NT2/D1 (cell line): ENCODE results near the gene PSG5.
"Not testable (repeated sequence)": the region's sequence is repeated elsewhere in the genome, so short reads cannot be mapped to it uniquely, and the experiment has no call there.

Experiments
- YY1 ChIP-seq: IDR thresholded peaks from 2 replicates; pipeline ENCODE4 v1.6.1; 2011; ENCODE audit not compliant: insufficient read length, insufficient read depth
- ZNF274 ChIP-seq: IDR thresholded peaks from 2 replicates; pipeline ENCODE4 v1.6.1; 2011; ENCODE audit warnings: mild to moderate bottlenecking, low read depth, low read length

GRCh38 chr19:43162261-43162660 is 24.1 kb downstream of the PSG5 start:
- TF ChIP-seq ZNF274, YY1: not testable (repeated sequence)
